Measurements from ENCODE around the gene MMP20.

GRCh38 chr11:102620179-102620578, 5.0 kb downstream of the MMP20 start:
- TF ChIP-seq CTCF (IDR thresholded peaks at IDR 0.05) (no peak), POLR2AphosphoS5 (IDR thresholded peaks at IDR 0.05) (no peak)
